HepG2 (cell line): ENCODE results near the gene ABCB8. TPM values are rescaled to one million over a fixed set of nuclear protein-coding genes. Genes with fewer than 3 reads are reported as not detected.

Experiments used
- ATF7 ChIP-seq, 2 experiments: fragments of 450-650 bp in 1 of 2; sonication (generic) in 1 of 2; formaldehyde crosslinking in 1 of 2; IDR thresholded peaks; 2 replicates each; pipeline versions ENCODE4 v1.4.0 to v1.6.1; 2016 to 2020; ENCODE audit warnings: antibody characterized with exemption in 1 of 2, mild to moderate bottlenecking in 1 of 2, missing genetic modification reagents in 1 of 2
- CCDC6 ChIP-seq: sonication (generic); formaldehyde crosslinking; IDR thresholded peaks from 2 replicates; pipeline ENCODE4 v1.8.1; 2022; ENCODE audit warnings: mild to moderate bottlenecking, missing genetic modification reagents, moderate library complexity
- CTCF ChIP-seq: sonication (generic); formaldehyde crosslinking; IDR thresholded peaks from 2 replicates; pipeline ENCODE4 v1.5.0; 2020; ENCODE audit warnings: mild to moderate bottlenecking, missing genetic modification reagents, moderate library complexity
- ETV6 ChIP-seq: sonication (generic); formaldehyde crosslinking; conservative IDR thresholded peaks from 2 replicates; pipeline ENCODE4 v1.4.0; 2020; ENCODE audit warnings: missing genetic modification reagents
- MEF2D ChIP-seq: sonication (generic); formaldehyde crosslinking; IDR thresholded peaks from 2 replicates; pipeline ENCODE4 v1.5.1; 2020; ENCODE audit warnings: mild to moderate bottlenecking, missing genetic modification reagents
- MTA1 ChIP-seq: sonication (generic); formaldehyde crosslinking; IDR thresholded peaks from 2 replicates; pipeline ENCODE4 v1.4.0; 2020; ENCODE audit warnings: missing genetic modification reagents, mild to moderate bottlenecking, borderline replicate concordance
- SALL1 ChIP-seq: sonication (generic); formaldehyde crosslinking; IDR thresholded peaks from 2 replicates; pipeline ENCODE4 v1.8.0; 2022; ENCODE audit warnings: mild to moderate bottlenecking, missing genetic modification reagents
- SOX13 ChIP-seq, 3 experiments: fragments of 450-650 bp in 1 of 3; sonication (generic) in 1 of 3; formaldehyde crosslinking in 1 of 3; IDR thresholded peaks in 2 of 3; conservative IDR thresholded peaks in 1 of 3; 2 replicates each; pipeline versions ENCODE4 v1.5.0 to v1.6.1; 2016 to 2020; ENCODE audit warnings: antibody characterized with exemption in 1 of 3, mild to moderate bottlenecking in 1 of 3, missing compliant biosample characterization in 1 of 3, missing genetic modification reagents in 1 of 3, moderate library complexity in 1 of 3
- SP1 ChIP-seq, 2 experiments: fragments of 450-650 bp in 1 of 2; sonication (generic) in 1 of 2; formaldehyde crosslinking in 1 of 2; IDR thresholded peaks; 2 replicates each; pipeline versions ENCODE4 v1.4.0 to v1.6.1; 2016 to 2020; ENCODE audit warnings: missing genetic modification reagents in 1 of 2
- USF2 ChIP-seq, 2 experiments: sonication (generic) in 1 of 2; formaldehyde crosslinking in 1 of 2; IDR thresholded peaks; 2 replicates each; pipeline versions ENCODE4 v1.5.1 to v1.6.1; 2011 to 2020; ENCODE audit warnings: borderline replicate concordance in 1 of 2, low read depth in 1 of 2, low read length in 1 of 2, mild to moderate bottlenecking in 1 of 2, missing genetic modification reagents in 1 of 2, moderate library complexity in 1 of 2
- ZFP37 ChIP-seq: sonication (generic); formaldehyde crosslinking; IDR thresholded peaks from 2 replicates; pipeline ENCODE4 v1.4.0; 2020; ENCODE audit warnings: missing genetic modification reagents, borderline replicate concordance
- ZNF20 ChIP-seq: sonication (generic); formaldehyde crosslinking; IDR thresholded peaks from 2 replicates; pipeline ENCODE4 v1.4.0; 2020; ENCODE audit warnings: mild to moderate bottlenecking, moderate library complexity, missing genetic modification reagents
- ZNF33B ChIP-seq: sonication (generic); formaldehyde crosslinking; IDR thresholded peaks from 2 replicates; pipeline ENCODE4 v1.5.1; 2020; ENCODE audit warnings: mild to moderate bottlenecking, missing genetic modification reagents
- ZNF543 ChIP-seq: sonication (generic); formaldehyde crosslinking; IDR thresholded peaks from 2 replicates; pipeline ENCODE4 v1.4.0; 2020; ENCODE audit warnings: mild to moderate bottlenecking, missing genetic modification reagents
- ZNF747 ChIP-seq: sonication (generic); formaldehyde crosslinking; IDR thresholded peaks from 2 replicates; pipeline ENCODE4 v1.8.1; 2023; ENCODE audit warnings: missing genetic modification reagents, mild to moderate bottlenecking, borderline replicate concordance
- ZNF749 ChIP-seq: sonication (generic); formaldehyde crosslinking; IDR thresholded peaks from 2 replicates; pipeline ENCODE4 v1.8.0; 2022; ENCODE audit warnings: mild to moderate bottlenecking, missing genetic modification reagents, moderate library complexity, borderline replicate concordance
- ZNF781 ChIP-seq: sonication (generic); formaldehyde crosslinking; IDR thresholded peaks from 2 replicates; pipeline ENCODE4 v1.5.1; 2020; ENCODE audit warnings: borderline replicate concordance, mild to moderate bottlenecking, missing genetic modification reagents; ENCODE audit errors: not compliant biosample characterization
- ZSCAN9 ChIP-seq: IDR thresholded peaks from 2 replicates; pipeline ENCODE4 v1.6.1; 2016; ENCODE audit warnings: borderline replicate concordance
- polyA plus RNA-seq, 8 experiments: library from polyadenylated mRNA; depleted of rRNA in 3 of 8; stranded (reverse) in 7 of 8; unstranded in 1 of 8; fragments of >200 nt; fragmentation: Illumina TruSeq in 4 of 8; extraction: Trizol in 4 of 8; gene quantifications; 2 replicates each; pipeline versions ENCODE4 v1.2.1 to v1.2.3, GENCODE V29; 2011 to 2016; ENCODE audit warnings: low read depth in 4 of 8, missing spikeins in 1 of 8, mixed read lengths in 1 of 8; ENCODE audit not compliant: insufficient read depth in 1 of 8
- total RNA-seq, 5 experiments: library from RNA; depleted of rRNA; stranded (reverse); fragments of >200 nt; fragmentation: Illumina TruSeq; extraction: Trizol; gene quantifications; 2 replicates each; pipeline ENCODE4 v1.2.3, GENCODE V29; 2016; ENCODE audit warnings: low read depth in 1 of 5
- TF ChIP-seq, protein P1 (sequence below): sonication (generic); formaldehyde crosslinking; IDR thresholded peaks from 2 replicates; pipeline ENCODE4 v1.4.0; 2020; ENCODE audit warnings: missing genetic modification reagents
- TF ChIP-seq, protein P2 (sequence below): IDR thresholded peaks from 2 replicates; pipeline ENCODE4 v1.6.1; 2016; ENCODE audit warnings: low read depth

The ABCB8 gene
- total and polyA plus RNA-seq, 2 of the 13 experiments (the other 11 are each of a cell fraction or from before 2014, with no cell fraction given), result 6.6 to 16.7 TPM

GRCh38 chr7:151060416-151061212 lies 32.4 kb downstream of the ABCB8 start (continued):
- TF ChIP-seq ZNF781 (CRISPR knock-in tag) (no peak), ZNF747 (CRISPR knock-in tag) (no peak), ETV6 (CRISPR knock-in tag) (no peak), CCDC6 (CRISPR knock-in tag) (no peak), SALL1 (CRISPR knock-in tag) (no peak), ZNF20 (CRISPR knock-in tag) (no peak), ZNF33B (CRISPR knock-in tag) (no peak), ATF7 (IDR thresholded peaks at IDR 0.05) (no peak), ATF7 (CRISPR knock-in tag; IDR thresholded peaks at IDR 0.05) (no peak), ZNF543 (CRISPR knock-in tag) (no peak; the same call in 1 of the 2 replicates), ZFP37 (no peak), MEF2D (CRISPR knock-in tag) (no peak), USF2 (IDR thresholded peaks at IDR 0.05; ENCODE audit: low read depth, low read length) (no peak), USF2 (CRISPR knock-in tag; IDR thresholded peaks at IDR 0.05; ENCODE audit: borderline replicate concordance) (no peak), CTCF (CRISPR knock-in tag) (no peak), SOX13 (IDR thresholded peaks at IDR 0.05) (no peak), SOX13 (CRISPR knock-in tag; conservative IDR thresholded peaks at IDR 0.05 in 1 of 2, IDR thresholded peaks at IDR 0.05 in 1 of 2) (no peak), ZSCAN9 (no peak), MTA1 (CRISPR knock-in tag) (no peak), ZNF749 (0 out of 2 replicates have a peak, but pooled peaks have one; percentile 19), SP1 (IDR thresholded peaks at IDR 0.05) (no peak), SP1 (CRISPR knock-in tag; IDR thresholded peaks at IDR 0.05) (no peak)
- TF ChIP-seq, protein P1, sequence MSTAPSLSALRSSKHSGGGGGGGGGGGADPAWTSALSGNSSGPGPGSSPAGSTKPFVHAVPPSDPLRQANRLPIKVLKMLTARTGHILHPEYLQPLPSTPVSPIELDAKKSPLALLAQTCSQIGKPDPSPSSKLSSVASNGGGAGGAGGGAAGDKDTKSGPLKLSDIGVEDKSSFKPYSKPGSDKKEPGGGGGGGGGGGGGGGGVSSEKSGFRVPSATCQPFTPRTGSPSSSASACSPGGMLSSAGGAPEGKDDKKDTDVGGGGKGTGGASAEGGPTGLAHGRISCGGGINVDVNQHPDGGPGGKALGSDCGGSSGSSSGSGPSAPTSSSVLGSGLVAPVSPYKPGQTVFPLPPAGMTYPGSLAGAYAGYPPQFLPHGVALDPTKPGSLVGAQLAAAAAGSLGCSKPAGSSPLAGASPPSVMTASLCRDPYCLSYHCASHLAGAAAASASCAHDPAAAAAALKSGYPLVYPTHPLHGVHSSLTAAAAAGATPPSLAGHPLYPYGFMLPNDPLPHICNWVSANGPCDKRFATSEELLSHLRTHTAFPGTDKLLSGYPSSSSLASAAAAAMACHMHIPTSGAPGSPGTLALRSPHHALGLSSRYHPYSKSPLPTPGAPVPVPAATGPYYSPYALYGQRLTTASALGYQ, result no peak
- TF ChIP-seq, protein P2, sequence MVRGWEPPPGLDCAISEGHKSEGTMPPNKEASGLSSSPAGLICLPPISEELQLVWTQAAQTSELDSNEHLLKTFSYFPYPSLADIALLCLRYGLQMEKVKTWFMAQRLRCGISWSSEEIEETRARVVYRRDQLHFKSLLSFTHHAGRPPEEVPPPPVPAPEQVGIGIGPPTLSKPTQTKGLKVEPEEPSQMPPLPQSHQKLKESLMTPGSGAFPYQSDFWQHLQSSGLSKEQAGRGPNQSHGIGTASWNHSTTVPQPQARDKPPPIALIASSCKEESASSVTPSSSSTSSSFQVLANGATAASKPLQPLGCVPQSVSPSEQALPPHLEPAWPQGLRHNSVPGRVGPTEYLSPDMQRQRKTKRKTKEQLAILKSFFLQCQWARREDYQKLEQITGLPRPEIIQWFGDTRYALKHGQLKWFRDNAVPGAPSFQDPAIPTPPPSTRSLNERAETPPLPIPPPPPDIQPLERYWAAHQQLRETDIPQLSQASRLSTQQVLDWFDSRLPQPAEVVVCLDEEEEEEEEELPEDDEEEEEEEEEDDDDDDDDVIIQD, result no peak
